Measurements from ENCODE around the gene AANAT.

The AANAT gene

GRCh38 chr17:76442341-76443338, 24.8 kb upstream of the AANAT start:
- DNase-seq (ENCODE audit: low read depth in 2 of 2) = no peak

- DNase-seq (ENCODE audit: low read depth in 2 of 2) = no peak
Observed at GRCh38 chr17:76444518-76445311, 22.7 kb upstream of the AANAT start.

- DNase-seq (ENCODE audit: low read depth in 2 of 2) = no peak
Observed at GRCh38 chr17:76445697-76446448, 21.5 kb upstream of the AANAT start.

GRCh38 chr17:76446449-76447231, 20.8 kb upstream of the AANAT start:
- no peak for DNase-seq (ENCODE audit: low read depth in 2 of 2)

- DNase-seq (ENCODE audit: low read depth in 2 of 2) = no peak
Observed at GRCh38 chr17:76447931-76448652, 19.3 kb upstream of the AANAT start.

- no peak for DNase-seq (ENCODE audit: low read depth in 2 of 2)
Observed at GRCh38 chr17:76449126-76449525, 18.3 kb upstream of the AANAT start.

- no peak for DNase-seq (ENCODE audit: low read depth in 2 of 2)
Observed at GRCh38 chr17:76451506-76451905, 15.9 kb upstream of the AANAT start.

- no peak for DNase-seq (ENCODE audit: low read depth in 2 of 2)
Observed at GRCh38 chr17:76452127-76452659, 15.2 kb upstream of the AANAT start.

GRCh38 chr17:76452660-76453430, 14.6 kb upstream of the AANAT start, which contains the start of gene UBE2O:
Gene UBE2O, minus strand, starts transcription at chr17:76453152. Its CDS starts 11 bp downstream, at chr17:76453141.
- peak; percentile 81 to 83 for DNase-seq (ENCODE audit: low read depth in 2 of 2)

- DNase-seq (ENCODE audit: low read depth in 2 of 2) = no peak
Observed at GRCh38 chr17:76453431-76453743, 14.0 kb upstream of the AANAT start.

- no peak for DNase-seq (ENCODE audit: low read depth in 2 of 2)
Observed at GRCh38 chr17:76458580-76459490, 8.6 kb upstream of the AANAT start.

GRCh38 chr17:76459674-76460073, 7.7 kb upstream of the AANAT start:
- no peak for DNase-seq (ENCODE audit: low read depth in 2 of 2)

GRCh38 chr17:76461765-76462555, 5.4 kb upstream of the AANAT start:
- DNase-seq (ENCODE audit: low read depth in 2 of 2) = no peak

GRCh38 chr17:76462556-76463290, 4.7 kb upstream of the AANAT start:
- DNase-seq (ENCODE audit: low read depth in 2 of 2) = no peak

GRCh38 chr17:76466775-76467130, 650 bp upstream of the AANAT start:
- DNase-seq (ENCODE audit: low read depth in 2 of 2) = no peak

GRCh38 chr17:76467809-76468633, 618 bp downstream of the AANAT start:
- no peak for DNase-seq (ENCODE audit: low read depth in 2 of 2)
